Measurements from ENCODE around the gene RAB44. TPM values are rescaled to one million over a fixed set of nuclear protein-coding genes. Genes with fewer than 3 reads are reported as not detected.
A peak's percentile ranks its signal among the peaks of the same experiment; 100 is the strongest.

RAB44 gene
- total RNA-seq, 1 donor from 2014 or later: not detected

DNA sequence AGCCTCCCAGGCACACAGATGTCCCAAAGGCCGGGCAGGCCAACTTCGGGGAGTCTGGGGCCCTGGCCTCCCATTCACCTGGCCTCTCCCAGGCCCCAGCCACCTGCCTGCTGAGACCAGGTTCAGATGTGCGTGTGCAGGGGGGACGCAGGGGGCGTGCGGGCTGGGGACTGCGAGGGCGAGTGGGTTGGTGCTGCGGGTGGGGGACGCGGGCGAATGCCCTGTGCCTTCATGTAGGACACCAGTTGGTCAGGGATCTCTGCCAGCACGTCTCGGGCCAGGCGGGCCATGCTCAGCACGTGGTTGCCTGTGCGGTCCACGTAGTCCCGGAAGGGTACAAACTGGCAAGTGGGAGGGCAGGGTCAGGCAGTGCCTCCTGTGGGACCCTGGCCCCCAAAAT is 44.5 kb downstream of the RAB44 start:
- Histone ChIP-seq H4K20me1 (ENCODE audit: low read depth) (no peaks in the 10 kb centered on the region), H3K4me1 (peaks cover 4% of the 10 kb centered on the region), H3K9me3 (ENCODE audit: low read depth) (no peaks in the 10 kb centered on the region), H3K9ac (no peak overlapping the region), H3K4me2 (no peak overlapping the region), H3K4me3 (no peak overlapping the region), H2AFZ (replicated peaks) (no peak overlapping the region), H3K27me3 (no peaks in the 10 kb centered on the region), H3F3A (ENCODE audit: low read depth) (no peaks in the 10 kb centered on the region), H3K36me3 (no peaks in the 10 kb centered on the region), H3K79me2 (ENCODE audit: low read depth) (no peaks in the 10 kb centered on the region), H3K27ac (no peak overlapping the region)
- H3K27me3 Mint-ChIP-seq (ENCODE audit: insufficient read depth, low read depth): peaks cover 9% of the 10 kb centered on the region
- peaks cover 14% of the 10 kb centered on the region for H3K4me1 Mint-ChIP-seq
- no peak overlapping the region for H3K4me3 Mint-ChIP-seq
- no peak overlapping the region for H3K27ac Mint-ChIP-seq
- no peaks in the 10 kb centered on the region for H3K9me3 Mint-ChIP-seq
- TF ChIP-seq EZH2phosphoT487 (IDR thresholded peaks at IDR 0.05): no peak
- no peak for TF ChIP-seq CTCF (IDR thresholded peaks at IDR 0.05)
- no peak for TF ChIP-seq EZH2 (IDR thresholded peaks at IDR 0.05)
- no peak for DNase-seq (ENCODE audit: low spot score)
- H3K36me3 Mint-ChIP-seq: no peaks in the 10 kb centered on the region

- Mint-ChIP-seq H3K27me3 (ENCODE audit: insufficient read depth, low read depth) (peaks cover 9% of the 10 kb centered on the region), H3K4me1 (peaks cover 14% of the 10 kb centered on the region), H3K4me3 (no peak overlapping the region), H3K9me3 (no peaks in the 10 kb centered on the region), H3K36me3 (no peaks in the 10 kb centered on the region), H3K27ac (peak overlapping the region; percentile 43)
- Histone ChIP-seq H4K20me1 (ENCODE audit: low read depth) (no peaks in the 10 kb centered on the region), H3K27ac (no peak overlapping the region), H3K79me2 (ENCODE audit: low read depth) (no peaks in the 10 kb centered on the region), H3F3A (ENCODE audit: low read depth) (no peaks in the 10 kb centered on the region), H3K4me1 (peaks cover 4% of the 10 kb centered on the region), H3K27me3 (no peaks in the 10 kb centered on the region), H3K36me3 (no peaks in the 10 kb centered on the region), H2AFZ (replicated peaks) (no peak overlapping the region), H3K4me3 (no peak overlapping the region), H3K4me2 (no peak overlapping the region), H3K9ac (no peak overlapping the region), H3K9me3 (ENCODE audit: low read depth) (no peaks in the 10 kb centered on the region)
- no peak for TF ChIP-seq CTCF (IDR thresholded peaks at IDR 0.05)
- no peak for TF ChIP-seq EZH2phosphoT487 (IDR thresholded peaks at IDR 0.05)
- no peak for TF ChIP-seq EZH2 (IDR thresholded peaks at IDR 0.05)
- DNase-seq (ENCODE audit: low spot score): no peak
Observed at GRCh38 chr6:36743032-36743431, 45.4 kb downstream of the RAB44 start.

GRCh38 chr6:36743538-36744303 is 46.1 kb downstream of the RAB44 start:
- Histone ChIP-seq H3K79me2 (ENCODE audit: low read depth) (no peaks in the 10 kb centered on the region), H3K27ac (no peak overlapping the region), H4K20me1 (ENCODE audit: low read depth) (no peaks in the 10 kb centered on the region), H3K4me3 (no peak overlapping the region), H3K36me3 (no peaks in the 10 kb centered on the region), H3F3A (ENCODE audit: low read depth) (no peaks in the 10 kb centered on the region), H3K27me3 (no peaks in the 10 kb centered on the region), H3K9me3 (ENCODE audit: low read depth) (no peaks in the 10 kb centered on the region), H2AFZ (replicated peaks) (no peak overlapping the region), H3K9ac (no peak overlapping the region), H3K4me2 (no peak overlapping the region), H3K4me1 (peaks cover 4% of the 10 kb centered on the region)
- no peak for DNase-seq (ENCODE audit: low spot score)
- peaks cover 3% of the 10 kb centered on the region for H3K9me3 Mint-ChIP-seq
- H3K4me3 Mint-ChIP-seq: no peak overlapping the region
- peaks cover 9% of the 10 kb centered on the region for H3K27me3 Mint-ChIP-seq (ENCODE audit: insufficient read depth, low read depth)
- TF ChIP-seq EZH2 (IDR thresholded peaks at IDR 0.05): no peak
- TF ChIP-seq EZH2phosphoT487 (IDR thresholded peaks at IDR 0.05): no peak
- no peak for TF ChIP-seq CTCF (IDR thresholded peaks at IDR 0.05)
- peaks cover 7% of the 10 kb centered on the region for H3K4me1 Mint-ChIP-seq
- H3K27ac Mint-ChIP-seq: no peak overlapping the region
- no peaks in the 10 kb centered on the region for H3K36me3 Mint-ChIP-seq
